Tibial nerve (tissue), 4 donors: ENCODE data around the gene CRB1. TPM values are rescaled to one million over a fixed set of nuclear protein-coding genes. Genes with fewer than 3 reads are reported as not detected.

Experiments used
- DNase-seq, 2 donors: peaks; one replicate each; pipeline ENCODE4 v3.0.0-alpha.2; 2019; ENCODE audit warnings: low spot score in 2 of 2
- H3K27ac ChIP-seq, 4 donors: fragments of 200-600 bp; sonication (generic) in 3 of 4; one replicate each; pipeline ENCODE4 v1.5.1; 2017 to 2019; ENCODE audit warnings: mild to moderate bottlenecking in 1 of 4
- H3K27me3 ChIP-seq, 2 donors: fragments of 200-600 bp; sonication (generic) in 1 of 2; one replicate each; pipeline versions ENCODE4 v1.5.1 to v1.6.0; 2017 to 2019
- H3K36me3 ChIP-seq, 3 donors: fragments of 200-600 bp; sonication (generic); one replicate each; pipeline ENCODE4 v1.5.1; 2018 to 2019
- H3K4me1 ChIP-seq, 4 donors: fragments of 200-600 bp; sonication (generic) in 3 of 4; one replicate each; pipeline ENCODE4 v1.5.1; 2017 to 2019
- H3K4me3 ChIP-seq, 4 donors: fragments of 200-600 bp; sonication (generic) in 3 of 4; one replicate each; pipeline ENCODE4 v1.5.1; 2017 to 2019; ENCODE audit warnings: mild to moderate bottlenecking in 1 of 4, moderate library complexity in 1 of 4
- H3K9me3 ChIP-seq, 4 donors: fragments of 200-600 bp; sonication (generic) in 3 of 4; one replicate each; pipeline ENCODE4 v1.5.1; 2017 to 2019
- CTCF ChIP-seq, 5 experiments: fragments of 200-600 bp in 3 of 5; fragments of 450-650 bp in 2 of 5; sonication (generic) in 3 of 5; IDR thresholded peaks; one replicate each; pipeline ENCODE4 v1.5.1; 2016 to 2019; ENCODE audit warnings: antibody characterized with exemption in 5 of 5, mild to moderate bottlenecking in 3 of 5, moderate library complexity in 2 of 5
- EP300 ChIP-seq, 2 donors: sonication (generic); formaldehyde crosslinking; IDR thresholded peaks; one replicate each; pipeline ENCODE4 v1.6.1; 2017; ENCODE audit warnings: antibody characterized with exemption in 2 of 2, mild to moderate bottlenecking in 1 of 2
- POLR2A ChIP-seq, 2 donors: fragments of 450-650 bp; IDR thresholded peaks; one replicate each; pipeline ENCODE4 v1.6.1; 2017; ENCODE audit warnings: antibody characterized with exemption in 2 of 2, mild to moderate bottlenecking in 2 of 2, moderate library complexity in 2 of 2
- WGBS, 2 donors: methylation state at CpG; one replicate each; pipeline ENCODE4 v1.1.5; 2018; 5-methylcytosine and 5-hydroxymethylcytosine counted together
- total RNA-seq, 4 donors: library from RNA; depleted of rRNA; stranded (reverse); fragments of >200 nt; gene quantifications; one replicate each; pipeline ENCODE4 v1.1.0, GENCODE V29; 2016

CRB1 gene
- total RNA-seq, 4 donors from 2014 or later: 0.60 to 4.0 (median 1.7) TPM

- H3K36me3 ChIP-seq: no peaks in the 10 kb centered on the region
- no peak overlapping the region for H3K4me3 ChIP-seq
- TF ChIP-seq POLR2A (IDR thresholded peaks at IDR 0.05): no peak
- TF ChIP-seq CTCF (IDR thresholded peaks at IDR 0.05): no peak
- no peak for TF ChIP-seq EP300 (IDR thresholded peaks at IDR 0.05)
- DNase-seq: no peak
- WGBS, 2 donors: 43 to 57% methylated on average over 2 of the region's 2 CpGs
- H3K27ac ChIP-seq: no peak overlapping the region
- H3K9me3 ChIP-seq: no peaks in the 10 kb centered on the region
- no peaks in the 10 kb centered on the region for H3K4me1 ChIP-seq
- no peaks in the 10 kb centered on the region for H3K27me3 ChIP-seq
These were observed 17.4 kb upstream of the CRB1 start for GRCh38 chr1:197250616-197251015.

GRCh38 chr1:197252973-197253372 is 15.1 kb upstream of the CRB1 start:
- no peaks in the 10 kb centered on the region for H3K36me3 ChIP-seq
- DNase-seq: no peak
- TF ChIP-seq CTCF (IDR thresholded peaks at IDR 0.05): no peak
- no peak for TF ChIP-seq POLR2A (IDR thresholded peaks at IDR 0.05)
- no peak for TF ChIP-seq EP300 (IDR thresholded peaks at IDR 0.05)
- no peaks in the 10 kb centered on the region for H3K27me3 ChIP-seq
- WGBS, 2 donors: 42 to 43% methylated on average over 4 of the region's 4 CpGs
- no peaks in the 10 kb centered on the region for H3K9me3 ChIP-seq
- H3K4me1 ChIP-seq: no peaks in the 10 kb centered on the region
- H3K27ac ChIP-seq: no peak overlapping the region
- no peak overlapping the region for H3K4me3 ChIP-seq

- TF ChIP-seq POLR2A (IDR thresholded peaks at IDR 0.05) (no peak), CTCF (IDR thresholded peaks at IDR 0.05) (no peak)
- Histone ChIP-seq H3K4me1 (no peaks in the 10 kb centered on the region), H3K27me3 (no peaks in the 10 kb centered on the region), H3K4me3 (no peak overlapping the region), H3K9me3 (no peaks in the 10 kb centered on the region), H3K36me3 (no peaks in the 10 kb centered on the region), H3K27ac (no peak overlapping the region)
- DNase-seq: no peak
- 35 to 39% methylated on average over 1 of the region's 1 CpG for WGBS, 2 donors
These were observed 13.2 kb upstream of the CRB1 start for GRCh38 chr1:197254866-197255265.

- WGBS, 2 donors: 58 to 88% methylated on average over 1 of the region's 1 CpG
- no peak overlapping the region for H3K4me3 ChIP-seq
- H3K36me3 ChIP-seq: no peaks in the 10 kb centered on the region
- TF ChIP-seq CTCF (IDR thresholded peaks at IDR 0.05): no peak
- TF ChIP-seq POLR2A (IDR thresholded peaks at IDR 0.05): no peak
- no peak for TF ChIP-seq EP300 (IDR thresholded peaks at IDR 0.05)
- H3K27ac ChIP-seq: no peak overlapping the region
- no peak for DNase-seq
- H3K4me1 ChIP-seq: peaks cover 0 to 9% (median 0%) of the 10 kb centered on the region in 4 donors
- no peaks in the 10 kb centered on the region for H3K27me3 ChIP-seq
- H3K9me3 ChIP-seq: peaks cover 0 to 4% (median 0%) of the 10 kb centered on the region in 4 donors
These were observed 3.0 kb upstream of the CRB1 start for GRCh38 chr1:197264936-197265567.

GRCh38 chr1:197269053-197269452 is 1.0 kb downstream of the CRB1 start:
- no peak overlapping the region for H3K4me3 ChIP-seq
- no peaks in the 10 kb centered on the region for H3K36me3 ChIP-seq
- WGBS, 2 donors: 32 to 44% methylated on average over 6 of the region's 6 CpGs
- no peak for DNase-seq
- H3K4me1 ChIP-seq: peaks cover 0 to 9% (median 0%) of the 10 kb centered on the region in 4 donors
- no peaks in the 10 kb centered on the region for H3K27me3 ChIP-seq
- no peak overlapping the region for H3K27ac ChIP-seq
- no peaks in the 10 kb centered on the region for H3K9me3 ChIP-seq
- TF ChIP-seq EP300 (IDR thresholded peaks at IDR 0.05) (no peak), CTCF (IDR thresholded peaks at IDR 0.05) (no peak), POLR2A (IDR thresholded peaks at IDR 0.05) (no peak)
